Nephron progenitor cell (in vitro differentiated cells): ENCODE results near the gene MAGI1.

ENCODE experiments used
- DNase-seq: peaks from one replicate; pipeline ENCODE4 v3.0.0; 2021
- H3K27ac Mint-ChIP-seq: 2 replicates; pipeline ENCODE4 v1.8.0; 2021; ENCODE audit warnings: mild to moderate bottlenecking, moderate library complexity, mixed read lengths
- H3K27me3 Mint-ChIP-seq: 2 replicates; pipeline ENCODE4 v1.8.0; 2021; ENCODE audit warnings: mild to moderate bottlenecking, low read depth, mixed read lengths; ENCODE audit not compliant: poor library complexity
- H3K36me3 Mint-ChIP-seq: 2 replicates; pipeline ENCODE4 v1.8.0; 2021; ENCODE audit warnings: low read depth, mixed read lengths
- H3K4me1 Mint-ChIP-seq: 2 replicates; pipeline ENCODE4 v1.8.0; 2021; ENCODE audit warnings: mixed read lengths
- H3K4me3 Mint-ChIP-seq: 2 replicates; pipeline ENCODE4 v1.8.0; 2021; ENCODE audit warnings: mild to moderate bottlenecking, moderate library complexity, mixed read lengths
- H3K9me3 Mint-ChIP-seq: 2 replicates; pipeline ENCODE4 v1.8.0; 2021; ENCODE audit warnings: mild to moderate bottlenecking, moderate library complexity, mixed read lengths
- CTCF ChIP-seq: fragments of 200-600 bp; sonication (generic); IDR thresholded peaks from 2 replicates; pipeline ENCODE4 v1.5.0; 2021; ENCODE audit warnings: antibody characterized with exemption

MAGI1 gene

GRCh38 chr3:65889707-65890099 is 149.0 kb downstream of the MAGI1 start:
- Mint-ChIP-seq H3K9me3 (peaks cover 7% of the 10 kb centered on the region), H3K27ac (no peak overlapping the region), H3K27me3 (no peaks in the 10 kb centered on the region), H3K36me3 (peaks cover 5% of the 10 kb centered on the region), H3K4me3 (no peak overlapping the region), H3K4me1 (no peaks in the 10 kb centered on the region)
- TF ChIP-seq CTCF = no peak
- DNase-seq = no peak

GRCh38 chr3:65888980-65889706 is 149.6 kb downstream of the MAGI1 start:
- H3K9me3 Mint-ChIP-seq = peaks cover 9% of the 10 kb centered on the region
- H3K27ac Mint-ChIP-seq = no peak overlapping the region
- H3K4me3 Mint-ChIP-seq = no peak overlapping the region
- no peaks in the 10 kb centered on the region for H3K27me3 Mint-ChIP-seq
- peaks cover 5% of the 10 kb centered on the region for H3K36me3 Mint-ChIP-seq
- TF ChIP-seq CTCF = no peak
- H3K4me1 Mint-ChIP-seq = peaks cover 2% of the 10 kb centered on the region
- no peak for DNase-seq

GRCh38 chr3:65888196-65888595 is 150.5 kb downstream of the MAGI1 start:
- Mint-ChIP-seq H3K4me3 (no peak overlapping the region), H3K4me1 (peaks cover 10% of the 10 kb centered on the region), H3K9me3 (peaks cover 11% of the 10 kb centered on the region), H3K27me3 (no peaks in the 10 kb centered on the region), H3K27ac (no peak overlapping the region), H3K36me3 (peaks cover 5% of the 10 kb centered on the region)
- no peak for TF ChIP-seq CTCF
- no peak for DNase-seq

GRCh38 chr3:65886391-65886790 is 152.3 kb downstream of the MAGI1 start:
- DNase-seq = no peak
- H3K9me3 Mint-ChIP-seq = peaks cover 11% of the 10 kb centered on the region
- no peaks in the 10 kb centered on the region for H3K27me3 Mint-ChIP-seq
- H3K36me3 Mint-ChIP-seq = peaks cover 5% of the 10 kb centered on the region
- H3K27ac Mint-ChIP-seq = no peak overlapping the region
- H3K4me3 Mint-ChIP-seq = no peak overlapping the region
- TF ChIP-seq CTCF = no peak
- peaks cover 28% of the 10 kb centered on the region for H3K4me1 Mint-ChIP-seq

- Mint-ChIP-seq H3K27me3 (no peaks in the 10 kb centered on the region), H3K9me3 (peaks cover 6% of the 10 kb centered on the region), H3K36me3 (peaks cover 5% of the 10 kb centered on the region), H3K4me3 (no peak overlapping the region), H3K27ac (peak overlapping the region; percentile 77), H3K4me1 (peaks cover 42% of the 10 kb centered on the region)
- TF ChIP-seq CTCF = no peak
- no peak for DNase-seq
Measured at GRCh38 chr3:65884071-65884470, 154.6 kb downstream of the MAGI1 start.

GRCh38 chr3:65883613-65884012 is 155.1 kb downstream of the MAGI1 start:
- no peak for TF ChIP-seq CTCF
- Mint-ChIP-seq H3K27me3 (no peaks in the 10 kb centered on the region), H3K4me3 (no peak overlapping the region), H3K27ac (peak overlapping the region; percentile 77), H3K9me3 (peaks cover 6% of the 10 kb centered on the region), H3K36me3 (peaks cover 5% of the 10 kb centered on the region), H3K4me1 (peaks cover 47% of the 10 kb centered on the region)
- DNase-seq = no peak
